GM19025 (cell line): ENCODE measurements around the gene TECPR2.
"Not testable (repeated sequence)": the region's sequence is repeated elsewhere in the genome, so short reads cannot be mapped to it uniquely, and the experiment has no call there.

Experiments
- ATAC-seq: cut with Tn5 transposase; IDR thresholded peaks from one replicate; pipeline ENCODE4 v1.9.1; 2021; ENCODE audit warnings: mild to moderate bottlenecking, low read depth, moderate library complexity; ENCODE audit not compliant: unreplicated experiment

TECPR2 gene

GRCh38 chr14:102329381-102329780, 33.4 kb upstream of the TECPR2 start:
- ATAC-seq: not testable (repeated sequence)

GRCh38 chr14:102330806-102331205, 31.9 kb upstream of the TECPR2 start:
- no peak for ATAC-seq

DNA sequence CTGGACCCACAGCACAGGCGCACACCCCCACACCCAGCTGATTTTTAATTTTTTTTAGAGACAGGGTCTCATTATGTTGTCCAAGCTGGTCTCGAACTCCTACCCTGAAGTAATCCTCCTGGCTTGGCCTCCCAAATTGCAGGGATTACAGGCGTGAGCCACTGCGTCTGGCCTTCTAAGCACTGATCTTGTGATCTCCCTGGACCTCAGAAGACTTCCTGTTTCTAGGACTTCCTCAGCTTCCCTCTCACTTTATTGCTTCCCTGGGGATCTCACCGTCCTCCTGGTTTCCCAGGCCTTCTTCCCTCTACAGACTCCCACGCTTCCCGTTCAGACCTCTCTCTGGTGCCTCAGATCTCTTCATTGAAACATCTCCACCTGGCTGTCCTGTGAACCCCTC, 29.4 kb upstream of the TECPR2 start:
- no peak for ATAC-seq

DNA sequence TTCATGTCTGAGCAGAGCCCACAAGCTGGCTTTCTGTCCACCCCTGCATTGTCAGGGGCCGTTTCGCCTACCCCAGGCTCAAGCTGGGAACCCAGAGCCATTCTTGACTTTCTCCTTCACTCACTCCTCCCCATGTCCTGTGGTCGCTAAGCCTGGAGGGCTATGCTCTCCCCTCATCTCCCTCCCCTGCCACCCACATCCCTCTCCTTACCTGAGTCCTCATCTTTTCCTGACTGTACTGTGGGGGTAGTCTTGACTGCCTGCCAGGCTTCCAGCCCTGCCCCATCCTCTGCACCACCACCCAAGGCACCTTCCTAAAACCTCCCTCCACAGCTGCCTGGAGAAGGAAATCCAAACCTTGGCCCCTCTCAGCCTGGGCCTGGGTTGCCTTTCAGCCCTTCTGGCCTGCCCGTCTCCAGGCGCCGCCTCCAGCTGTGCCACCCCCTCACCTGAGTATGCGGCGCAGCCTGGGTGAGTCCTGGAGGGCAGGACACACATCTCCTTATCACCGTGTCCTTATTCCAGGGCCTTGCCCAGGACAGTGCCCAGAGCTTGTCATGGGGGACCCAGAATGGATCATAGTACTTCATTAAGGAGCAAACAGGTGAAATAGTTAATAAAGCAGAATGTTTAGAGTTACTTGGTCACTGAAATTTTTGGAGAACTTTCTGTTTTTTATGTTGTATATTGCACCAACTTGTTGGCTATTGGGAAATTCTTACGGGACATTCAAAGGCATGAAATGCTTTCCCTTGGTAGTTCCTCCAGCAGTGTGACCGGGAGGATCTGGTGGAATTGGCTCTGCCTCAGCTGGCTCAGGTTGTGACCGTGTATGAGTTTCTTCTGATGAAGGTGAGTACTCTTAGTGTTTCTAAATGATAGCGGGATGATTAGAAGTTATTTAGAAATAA, 28.7 kb upstream of the TECPR2 start:
- no peak for ATAC-seq

- ATAC-seq: no peak
Measured at GRCh38 chr14:102335163-102335562, 27.6 kb upstream of the TECPR2 start.

DNA sequence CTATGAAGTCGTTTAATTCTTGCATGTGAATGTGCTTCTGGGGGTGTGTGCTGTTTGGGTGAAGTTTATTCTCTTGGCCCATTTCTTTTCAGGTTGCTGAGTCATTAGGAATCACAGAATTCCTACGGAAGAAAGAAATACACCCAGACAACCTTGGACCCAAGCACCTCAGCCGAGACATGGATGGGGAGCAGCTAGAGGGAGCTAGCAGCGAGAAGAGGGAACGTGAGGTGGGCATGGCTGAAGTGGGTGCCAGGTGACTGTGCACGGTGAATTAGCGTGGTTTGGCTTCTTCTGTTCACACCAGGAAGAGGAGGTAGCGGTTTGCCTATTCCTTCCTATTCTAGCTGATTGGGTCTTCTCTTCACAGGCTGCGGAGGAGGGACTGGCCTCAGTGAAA, 24.0 kb upstream of the TECPR2 start:
- no peak for ATAC-seq

DNA sequence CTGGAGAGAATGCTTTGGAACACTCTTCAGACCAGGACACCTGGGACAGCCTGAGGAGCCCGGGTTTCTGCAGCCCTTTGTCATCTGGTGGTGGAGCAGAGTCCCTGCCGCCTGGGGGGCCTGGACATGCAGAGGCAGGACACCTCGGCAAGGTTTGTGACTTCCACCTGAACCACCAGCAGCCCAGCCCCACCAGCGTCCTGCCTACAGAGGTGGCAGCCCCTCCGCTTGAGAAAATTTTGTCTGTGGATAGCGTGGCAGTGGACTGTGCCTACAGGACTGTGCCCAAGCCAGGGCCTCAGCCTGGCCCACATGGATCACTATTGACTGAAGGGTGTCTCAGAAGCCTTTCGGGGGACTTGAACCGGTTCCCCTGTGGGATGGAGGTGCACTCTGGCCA, 21.2 kb upstream of the TECPR2 start:
- ATAC-seq: no peak

DNA sequence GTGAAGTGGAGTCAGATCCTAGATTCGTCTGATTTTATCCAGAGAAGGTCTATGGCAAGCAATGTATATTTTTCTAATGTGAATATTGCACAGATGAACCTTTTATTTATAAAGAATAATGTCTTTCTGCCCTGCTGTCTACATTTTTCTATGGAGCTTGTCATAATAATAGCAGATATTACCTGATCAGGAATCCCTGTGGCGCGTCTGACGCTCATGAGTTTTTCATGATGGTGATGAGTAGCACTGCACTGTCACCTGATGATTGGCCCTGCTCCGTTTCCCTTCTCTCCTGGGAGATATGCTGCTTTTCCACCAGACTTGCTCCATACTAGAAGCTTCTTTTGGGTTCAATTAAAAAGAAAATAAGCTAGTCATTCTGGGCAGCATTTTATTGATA, 20.5 kb upstream of the TECPR2 start:
- ATAC-seq: no peak

DNA sequence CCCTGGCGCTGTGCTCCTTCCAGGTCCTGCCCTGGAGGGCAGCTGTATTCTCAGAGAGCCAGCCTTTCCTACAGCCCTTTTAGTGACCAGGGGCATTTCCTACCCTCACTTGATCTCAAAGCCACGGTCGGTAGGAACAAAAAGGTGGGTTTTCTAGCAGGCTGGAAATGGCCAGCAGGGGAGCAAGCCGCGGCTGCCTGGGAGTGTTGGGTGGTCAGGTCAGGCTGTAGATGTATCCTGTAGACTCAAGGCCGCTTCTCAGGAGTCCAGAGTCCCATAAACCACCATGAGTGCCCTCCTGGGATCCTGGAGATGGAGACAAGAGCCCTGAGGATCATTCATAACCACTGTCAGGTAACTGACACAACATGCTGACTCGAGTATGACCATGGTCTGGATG, 18.7 kb upstream of the TECPR2 start:
- no peak for ATAC-seq

GRCh38 chr14:102344485-102344884, 18.3 kb upstream of the TECPR2 start:
- no peak for ATAC-seq

- no peak for ATAC-seq
Measured at GRCh38 chr14:102345232-102345631, 17.5 kb upstream of the TECPR2 start.

DNA sequence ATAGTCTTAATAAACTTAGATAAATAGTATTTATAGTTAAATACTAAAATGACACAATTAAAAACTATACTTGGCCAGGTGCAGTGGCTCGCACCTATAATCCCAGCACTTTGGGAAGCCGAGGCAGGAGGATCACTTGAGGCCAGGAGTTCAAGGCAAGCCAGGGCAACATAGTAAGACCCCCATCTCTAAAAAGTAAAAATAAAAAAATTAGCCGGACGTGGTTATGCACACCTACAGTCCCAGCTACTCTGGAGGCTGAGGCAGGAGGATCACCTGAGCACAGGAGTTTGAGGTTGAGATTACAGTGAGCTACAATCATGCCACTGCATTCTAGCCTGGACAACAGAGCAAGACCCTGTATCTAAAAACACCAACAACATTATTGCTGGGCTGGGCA, 16.1 kb upstream of the TECPR2 start:
- ATAC-seq: no peak

GRCh38 chr14:102348376-102348775, 14.4 kb upstream of the TECPR2 start:
- no peak for ATAC-seq

GRCh38 chr14:102351023-102351422, 11.7 kb upstream of the TECPR2 start:
- ATAC-seq: no peak

DNA sequence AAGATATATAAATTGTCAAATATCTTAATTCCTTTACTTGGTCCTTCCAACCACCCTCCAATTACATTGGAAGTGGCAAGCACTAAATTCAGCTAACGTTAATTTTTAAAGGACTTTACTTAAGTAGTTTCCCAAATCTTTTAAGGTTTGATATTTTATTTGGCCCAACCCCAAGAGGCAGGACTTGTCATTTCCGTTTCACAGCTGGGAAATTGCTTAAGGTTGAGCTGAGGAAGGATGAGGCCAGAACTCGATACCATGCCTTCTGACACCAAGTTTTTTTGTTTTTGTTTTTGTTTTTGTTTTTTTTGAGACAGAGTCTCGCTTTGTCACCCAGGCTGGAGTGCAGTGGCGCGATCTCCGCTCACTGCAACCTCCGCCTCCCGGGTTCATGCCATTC, 11.1 kb upstream of the TECPR2 start:
- ATAC-seq: not testable (repeated sequence)

- no peak for ATAC-seq
Measured at GRCh38 chr14:102352213-102352612, 10.5 kb upstream of the TECPR2 start.

GRCh38 chr14:102353126-102353619, 9.6 kb upstream of the TECPR2 start:
- ATAC-seq: no peak

DNA sequence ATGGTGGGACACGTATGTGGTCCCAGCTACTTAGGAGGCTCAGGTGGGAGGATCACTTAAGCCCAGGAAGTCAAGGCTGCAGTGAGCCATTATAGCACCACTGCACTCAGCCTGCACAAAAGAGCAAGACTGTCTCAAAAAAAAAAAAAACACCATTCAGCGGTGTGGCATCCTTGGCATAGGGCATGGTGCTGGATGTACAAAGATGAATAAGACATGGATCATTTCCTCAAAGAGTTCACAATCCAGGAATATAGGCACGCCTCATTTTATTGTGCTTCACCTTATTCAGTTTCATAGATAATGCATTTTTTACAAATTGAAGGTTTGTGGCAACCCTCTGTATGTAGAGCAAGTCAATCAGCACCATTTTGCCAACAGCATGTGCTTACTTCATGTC, 6.5 kb upstream of the TECPR2 start:
- ATAC-seq: no peak

DNA sequence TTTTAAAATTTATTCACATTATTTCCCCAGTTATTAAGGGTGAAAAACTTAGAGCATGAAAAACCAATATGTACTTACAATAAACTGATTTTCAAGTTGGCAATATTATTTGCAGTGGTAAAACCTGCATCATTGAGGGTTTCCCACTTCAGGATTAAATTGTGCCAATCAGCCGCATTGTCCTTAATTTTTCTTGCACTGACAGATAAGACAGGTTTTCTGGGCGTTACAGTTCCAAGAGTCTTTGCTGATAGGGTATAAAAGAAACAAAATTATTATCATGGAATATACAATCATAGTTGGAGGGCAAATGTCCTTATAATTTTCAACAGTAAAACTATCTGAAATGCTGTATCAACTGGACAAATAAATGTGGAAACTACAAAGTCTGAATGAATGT, 3.4 kb upstream of the TECPR2 start:
- no peak for ATAC-seq

DNA sequence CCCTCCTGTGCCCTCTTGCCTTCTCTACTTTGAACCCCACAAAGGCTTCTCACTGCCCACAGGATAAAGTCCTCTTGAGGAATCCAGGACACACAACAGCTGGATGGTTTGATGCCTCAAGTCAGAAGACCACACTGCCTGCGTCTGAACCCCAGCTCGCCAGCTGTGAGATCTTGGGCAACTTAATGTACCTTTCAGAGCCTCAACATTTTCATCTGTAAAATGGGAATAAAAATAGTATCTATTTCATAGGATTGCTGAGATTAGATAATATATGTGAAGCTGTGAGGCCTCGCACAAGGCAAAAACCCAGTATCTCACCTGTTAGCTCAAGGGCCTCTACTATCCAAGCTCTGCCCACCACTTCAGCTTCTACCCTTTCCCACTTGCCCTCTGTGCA, 2.4 kb upstream of the TECPR2 start:
- no peak for ATAC-seq

DNA sequence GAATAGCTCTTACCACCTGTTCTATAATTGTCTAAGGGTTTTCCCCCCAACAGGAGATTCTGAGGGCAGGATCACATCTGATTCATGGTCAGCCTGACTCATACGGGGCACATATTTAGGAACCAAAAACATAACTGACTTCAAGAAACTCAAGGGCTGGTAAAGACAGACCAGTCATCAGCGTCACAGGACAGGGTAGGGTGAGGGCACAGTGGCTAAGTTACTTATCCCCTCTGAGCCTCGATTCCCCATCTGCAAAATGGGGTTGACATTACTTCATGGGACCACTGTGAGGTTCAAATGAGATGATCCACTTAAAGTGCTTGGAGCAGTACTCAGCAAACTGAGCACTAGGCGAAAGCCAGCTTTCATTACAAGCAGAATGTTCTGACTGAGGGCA, 657 bp upstream of the TECPR2 start:
- no peak for ATAC-seq

GRCh38 chr14:102363182-102363943, 622 bp downstream of the TECPR2 start:
- peak; percentile 8 for ATAC-seq
